Naive B cell (primary cell): ENCODE results near the gene KIF6. TPM values are rescaled to one million over a fixed set of nuclear protein-coding genes. Genes with fewer than 3 reads are reported as not detected.

ENCODE experiments used
- ATAC-seq, 2 donors: fragments of 150-1000 bp; cut with Tn5 transposase; 2 replicates each; pipeline ENCODE4 v1.10.0; 2021; ENCODE audit warnings: low read depth in 2 of 2, mild to moderate bottlenecking in 2 of 2, moderate library complexity in 2 of 2
- DNase-seq: peaks from one replicate; pipeline ENCODE4 v3.0.0; 2022
- H3K27ac Mint-ChIP-seq, 6 donors: one replicate each; pipeline ENCODE4 v1.8.0; 2020 to 2022; ENCODE audit warnings: mild to moderate bottlenecking in 6 of 6, mixed read lengths in 6 of 6, moderate library complexity in 5 of 6, inconsistent platforms in 2 of 6
- H3K27me3 Mint-ChIP-seq, 3 donors: one replicate each; pipeline ENCODE4 v1.8.0; 2021 to 2022; ENCODE audit warnings: mixed read lengths in 3 of 3, mild to moderate bottlenecking in 1 of 3
- H3K36me3 Mint-ChIP-seq, 2 donors: one replicate each; pipeline ENCODE4 v1.8.0; 2020 to 2022; ENCODE audit warnings: mixed read lengths in 2 of 2, inconsistent platforms in 1 of 2, mild to moderate bottlenecking in 1 of 2
- H3K4me1 Mint-ChIP-seq, 3 donors: one replicate each; pipeline ENCODE4 v1.8.0; 2020 to 2022; ENCODE audit warnings: mixed read lengths in 3 of 3, inconsistent platforms in 1 of 3, mild to moderate bottlenecking in 1 of 3, moderate library complexity in 1 of 3
- H3K4me3 Mint-ChIP-seq, 8 donors: one replicate each; pipeline ENCODE4 v1.8.0; 2020 to 2022; ENCODE audit warnings: mild to moderate bottlenecking in 8 of 8, mixed read lengths in 8 of 8, moderate library complexity in 8 of 8, inconsistent platforms in 2 of 8
- H3K9me3 Mint-ChIP-seq, 7 donors: one replicate each; pipeline ENCODE4 v1.8.0; 2020 to 2022; ENCODE audit warnings: mixed read lengths in 7 of 7, mild to moderate bottlenecking in 5 of 7, inconsistent platforms in 2 of 7, moderate library complexity in 1 of 7
- polyA plus RNA-seq, 6 donors: library from polyadenylated mRNA; unstranded; fragments of 300-500 nt; fragmentation: Illumina TruSeq; gene quantifications; one replicate each; pipeline ENCODE4 v1.2.3, GENCODE V29; 2021; ENCODE audit warnings: low read depth in 6 of 6

KIF6 gene
- polyA plus RNA-seq, 6 donors from 2014 or later = 0.16 to 0.19 TPM; not detected in 4

DNA sequence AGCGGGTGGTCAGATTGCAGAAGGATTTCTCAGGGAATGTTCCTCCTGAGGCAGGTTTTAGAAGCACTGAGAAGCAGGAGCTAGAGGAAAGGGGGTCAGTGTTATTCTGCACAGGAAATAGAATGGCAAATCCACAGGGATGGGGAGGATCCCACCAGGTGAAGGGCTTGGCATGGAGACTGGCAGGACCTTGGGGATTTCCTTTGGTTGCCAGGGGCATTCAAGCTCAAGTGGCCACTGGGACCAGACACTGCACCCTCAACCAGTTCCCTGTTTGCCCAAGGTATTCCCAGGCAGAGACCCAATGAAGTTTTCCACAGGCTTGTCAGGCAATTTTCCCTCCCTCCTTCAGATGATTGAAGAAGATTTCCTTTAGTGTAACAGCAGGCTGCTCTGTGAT, 279.5 kb downstream of the KIF6 start:
- Mint-ChIP-seq H3K27ac (no peak overlapping the region), H3K36me3 (no peaks in the 10 kb centered on the region), H3K4me3 (no peak overlapping the region), H3K9me3 (peaks cover 0 to 2% (median 0%) of the 10 kb centered on the region in 7 donors), H3K4me1 (no peaks in the 10 kb centered on the region), H3K27me3 (peaks cover 23 to 42% (median 38%) of the 10 kb centered on the region in 3 donors)
- no peak for DNase-seq
- no peak for ATAC-seq

- H3K4me3 Mint-ChIP-seq = no peak overlapping the region
- DNase-seq = no peak
- ATAC-seq = no peak
Observed at GRCh38 chr6:39444479-39445019, 280.7 kb downstream of the KIF6 start.

GRCh38 chr6:39441986-39442385, 283.2 kb downstream of the KIF6 start:
- peaks cover 0 to 7% (median 2%) of the 10 kb centered on the region in 7 donors for H3K9me3 Mint-ChIP-seq
- no peak overlapping the region for H3K4me3 Mint-ChIP-seq
- H3K27ac Mint-ChIP-seq = peak overlapping the region in 1 of 6 donors; percentile 34
- DNase-seq (no peak), ATAC-seq (no peak)
- no peaks in the 10 kb centered on the region for H3K36me3 Mint-ChIP-seq
- H3K27me3 Mint-ChIP-seq = peaks cover 15 to 29% (median 26%) of the 10 kb centered on the region in 3 donors
- H3K4me1 Mint-ChIP-seq = no peaks in the 10 kb centered on the region

More at GRCh38 chr6:39444479-39445019, 280.7 kb downstream of the KIF6 start:
- no peak overlapping the region for H3K27ac Mint-ChIP-seq
- peaks cover 28 to 46% (median 42%) of the 10 kb centered on the region in 3 donors for H3K27me3 Mint-ChIP-seq
- H3K4me1 Mint-ChIP-seq = no peaks in the 10 kb centered on the region
- peaks cover 0 to 2% (median 0%) of the 10 kb centered on the region in 7 donors for H3K9me3 Mint-ChIP-seq
- H3K36me3 Mint-ChIP-seq = no peaks in the 10 kb centered on the region

GRCh38 chr6:39441301-39441700, 283.9 kb downstream of the KIF6 start:
- Mint-ChIP-seq H3K9me3 (peaks cover 0 to 14% (median 4%) of the 10 kb centered on the region in 7 donors), H3K27ac (no peak overlapping the region), H3K27me3 (peaks cover 15 to 29% (median 26%) of the 10 kb centered on the region in 3 donors), H3K4me3 (no peak overlapping the region), H3K36me3 (no peaks in the 10 kb centered on the region), H3K4me1 (no peaks in the 10 kb centered on the region)
- no peak for ATAC-seq
- DNase-seq = no peak

- Mint-ChIP-seq H3K27ac (no peak overlapping the region), H3K27me3 (peaks cover 11 to 20% (median 20%) of the 10 kb centered on the region in 3 donors), H3K9me3 (peaks cover 0 to 23% (median 8%) of the 10 kb centered on the region in 7 donors), H3K36me3 (no peaks in the 10 kb centered on the region), H3K4me3 (no peak overlapping the region), H3K4me1 (no peaks in the 10 kb centered on the region)
- ATAC-seq (no peak), DNase-seq (no peak)
Observed at GRCh38 chr6:39440039-39440426, 285.2 kb downstream of the KIF6 start.

DNA sequence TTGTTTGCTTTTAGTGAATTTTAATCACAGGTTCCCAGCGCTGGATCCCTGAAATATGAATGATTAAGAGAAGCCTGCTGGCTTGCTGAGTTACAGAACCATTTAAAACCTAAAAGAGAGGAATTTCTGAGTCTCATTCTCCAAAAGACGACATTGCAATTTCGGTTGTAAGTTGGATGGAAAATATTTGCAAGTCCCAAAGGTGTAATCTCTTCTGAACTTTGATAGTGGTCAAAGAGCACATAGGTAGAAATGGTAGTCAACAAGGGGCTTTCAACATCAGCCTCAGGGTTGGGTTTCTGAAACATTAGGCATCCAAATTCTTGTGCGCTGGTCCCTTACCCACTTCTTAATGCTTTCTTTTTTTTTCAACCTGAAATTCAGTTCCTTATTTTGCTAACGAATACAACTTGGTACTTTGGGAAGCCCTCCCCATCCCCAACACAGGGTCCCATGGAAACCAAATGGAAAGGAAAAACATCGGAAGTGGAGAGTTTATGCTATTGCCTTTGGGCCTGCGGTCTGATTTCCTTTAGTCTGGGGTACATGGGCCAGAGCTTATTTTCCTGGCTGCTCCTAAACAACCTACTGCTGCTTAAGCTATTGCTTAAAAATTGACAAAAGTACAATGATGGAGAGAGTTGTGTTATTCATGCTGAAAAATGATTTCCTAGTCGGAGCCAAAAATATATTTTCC, 285.7 kb downstream of the KIF6 start:
- DNase-seq = no peak
- Mint-ChIP-seq H3K36me3 (no peaks in the 10 kb centered on the region), H3K4me1 (no peaks in the 10 kb centered on the region), H3K9me3 (peaks cover 0 to 23% (median 8%) of the 10 kb centered on the region in 7 donors), H3K27me3 (peaks cover 11 to 23% (median 16%) of the 10 kb centered on the region in 3 donors), H3K27ac (no peak overlapping the region), H3K4me3 (no peak overlapping the region)
- ATAC-seq = no peak

- H3K27me3 Mint-ChIP-seq = peaks cover 12 to 32% (median 18%) of the 10 kb centered on the region in 3 donors
- no peak for DNase-seq
- H3K4me3 Mint-ChIP-seq = no peak overlapping the region
- no peaks in the 10 kb centered on the region for H3K36me3 Mint-ChIP-seq
- peaks cover 3 to 23% (median 9%) of the 10 kb centered on the region in 7 donors for H3K9me3 Mint-ChIP-seq
- no peak for ATAC-seq
- H3K27ac Mint-ChIP-seq = no peak overlapping the region
- H3K4me1 Mint-ChIP-seq = peaks cover 0 to 6% (median 0%) of the 10 kb centered on the region in 3 donors
Observed at GRCh38 chr6:39433630-39434029, 291.6 kb downstream of the KIF6 start.

- Mint-ChIP-seq H3K27ac (no peak overlapping the region), H3K4me1 (peaks cover 0 to 6% (median 0%) of the 10 kb centered on the region in 3 donors), H3K36me3 (no peaks in the 10 kb centered on the region), H3K27me3 (peaks cover 12 to 32% (median 18%) of the 10 kb centered on the region in 3 donors), H3K9me3 (peaks cover 3 to 20% (median 9%) of the 10 kb centered on the region in 7 donors), H3K4me3 (no peak overlapping the region)
- no peak for ATAC-seq
- DNase-seq = no peak
Observed at GRCh38 chr6:39432330-39433025, 292.7 kb downstream of the KIF6 start.

GRCh38 chr6:39430871-39431523, 294.2 kb downstream of the KIF6 start:
- no peak for ATAC-seq

GRCh38 chr6:39430446-39430845, 294.8 kb downstream of the KIF6 start:
- DNase-seq (no peak), ATAC-seq (no peak)
- Mint-ChIP-seq H3K4me3 (no peak overlapping the region), H3K4me1 (peaks cover 0 to 9% (median 5%) of the 10 kb centered on the region in 3 donors), H3K27ac (no peak overlapping the region), H3K36me3 (no peaks in the 10 kb centered on the region), H3K9me3 (peaks cover 0 to 5% (median 0%) of the 10 kb centered on the region in 7 donors), H3K27me3 (peaks cover 12 to 32% (median 18%) of the 10 kb centered on the region in 3 donors)

More at GRCh38 chr6:39430871-39431523, 294.2 kb downstream of the KIF6 start:
- Mint-ChIP-seq H3K36me3 (no peaks in the 10 kb centered on the region), H3K27ac (peak overlapping the region in 2 of 6 donors; percentile 29 to 59), H3K9me3 (peaks cover 0 to 5% (median 2%) of the 10 kb centered on the region in 7 donors), H3K4me3 (no peak overlapping the region), H3K4me1 (peaks cover 0 to 9% (median 5%) of the 10 kb centered on the region in 3 donors), H3K27me3 (peaks cover 12 to 32% (median 18%) of the 10 kb centered on the region in 3 donors)
- no peak for DNase-seq

- no peaks in the 10 kb centered on the region for H3K36me3 Mint-ChIP-seq
- H3K27ac Mint-ChIP-seq = no peak overlapping the region
- H3K27me3 Mint-ChIP-seq = peaks cover 9 to 31% (median 12%) of the 10 kb centered on the region in 3 donors
- DNase-seq = no peak
- ATAC-seq = no peak
- H3K4me3 Mint-ChIP-seq = no peak overlapping the region
- H3K4me1 Mint-ChIP-seq = peaks cover 0 to 9% (median 5%) of the 10 kb centered on the region in 3 donors
- peaks cover 0 to 5% (median 0%) of the 10 kb centered on the region in 7 donors for H3K9me3 Mint-ChIP-seq
Observed at GRCh38 chr6:39428816-39429215, 296.4 kb downstream of the KIF6 start.

GRCh38 chr6:39428152-39428551, 297.1 kb downstream of the KIF6 start:
- Mint-ChIP-seq H3K9me3 (peaks cover 0 to 5% (median 0%) of the 10 kb centered on the region in 7 donors), H3K4me3 (no peak overlapping the region), H3K27me3 (peaks cover 9 to 25% (median 12%) of the 10 kb centered on the region in 3 donors), H3K4me1 (peaks cover 0 to 9% (median 5%) of the 10 kb centered on the region in 3 donors), H3K36me3 (no peaks in the 10 kb centered on the region), H3K27ac (no peak overlapping the region)
- ATAC-seq (no peak), DNase-seq (no peak)

GRCh38 chr6:39426073-39426456, 299.1 kb downstream of the KIF6 start:
- H3K9me3 Mint-ChIP-seq = peaks cover 0 to 5% (median 0%) of the 10 kb centered on the region in 7 donors
- no peak for DNase-seq

More at GRCh38 chr6:39426073-39426456, 299.1 kb downstream of the KIF6 start:
- ATAC-seq = peak in 1 of 2 donors; percentile 89
- H3K4me3 Mint-ChIP-seq = no peak overlapping the region
- H3K27ac Mint-ChIP-seq = peak overlapping the region in 1 of 6 donors; percentile 70
- no peaks in the 10 kb centered on the region for H3K36me3 Mint-ChIP-seq
- H3K27me3 Mint-ChIP-seq = peaks cover 10 to 29% (median 12%) of the 10 kb centered on the region in 3 donors
- H3K4me1 Mint-ChIP-seq = peaks cover 0 to 7% (median 4%) of the 10 kb centered on the region in 3 donors
